Measurements from ENCODE around the gene CBX5.

Gene CBX5

DNA sequence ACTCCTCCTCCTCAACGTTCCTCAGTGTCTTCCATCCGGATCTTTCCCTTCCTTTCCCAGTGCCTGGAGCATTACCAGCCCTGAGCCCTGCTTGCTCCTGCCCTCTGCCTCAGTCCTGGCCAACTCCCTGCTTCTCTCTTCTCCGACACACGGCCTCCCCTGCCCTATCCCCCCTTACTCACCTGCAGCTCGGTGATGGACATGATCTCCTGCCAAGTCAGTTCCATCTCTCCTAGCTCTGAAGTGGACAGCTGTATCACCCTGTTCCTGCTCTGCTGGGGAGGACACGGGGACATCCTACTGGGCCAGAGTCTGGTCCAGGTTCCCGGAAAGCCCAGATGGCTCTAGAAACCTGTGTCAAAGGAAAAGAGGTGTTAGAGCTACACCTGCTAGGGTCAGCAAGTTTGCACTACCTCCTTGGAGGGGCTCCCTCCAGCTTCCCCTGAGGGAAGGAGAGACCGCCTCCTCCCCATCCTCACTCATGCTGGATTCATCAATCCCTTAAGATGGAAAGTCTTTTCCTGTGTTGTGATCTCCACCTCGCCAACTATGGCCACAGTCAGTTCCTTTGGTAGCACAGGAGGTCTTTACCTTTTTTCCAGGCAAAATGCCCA is 15.1 kb upstream of the CBX5 start:
- H3K27ac ChIP-seq (ENCODE audit: low read depth, low read length, poor library complexity, severe bottlenecking): no peak overlapping the region
- H3K4me3 ChIP-seq (ENCODE audit: low read depth, low read length, poor library complexity, severe bottlenecking): no peak overlapping the region
- no peaks in the 10 kb centered on the region for H4K20me1 ChIP-seq (ENCODE audit: insufficient read depth, low read length)
- no peak overlapping the region for H3K4me2 ChIP-seq (ENCODE audit: low read length)
- TF ChIP-seq EZH2 (IDR thresholded peaks at IDR 0.05; ENCODE audit: borderline replicate concordance, low read length) (no peak), CTCF (IDR thresholded peaks at IDR 0.05; ENCODE audit: low read length) (no peak)
- H3K79me2 ChIP-seq (ENCODE audit: insufficient read depth, low read length): no peaks in the 10 kb centered on the region
- 0 out of 2 replicates have a peak, but pooled peaks cover under 1% of the 10 kb centered on the region for H3F3A ChIP-seq (ENCODE audit: insufficient read depth, low read length)
- H3K27me3 ChIP-seq (ENCODE audit: insufficient read depth, low read length): no peaks in the 10 kb centered on the region
- H3K9me2 ChIP-seq (ENCODE audit: low read depth, low read length): no peaks in the 10 kb centered on the region
- no peaks in the 10 kb centered on the region for H3K36me3 ChIP-seq (ENCODE audit: insufficient read depth, low read length)
- H3K9me3 ChIP-seq (ENCODE audit: low read length): no peaks in the 10 kb centered on the region
- no peaks in the 10 kb centered on the region for H3K4me1 ChIP-seq (ENCODE audit: insufficient read depth, low read length, severe bottlenecking)
- H3K9ac ChIP-seq (ENCODE audit: low read length): no peak overlapping the region
- H2AFZ ChIP-seq (ENCODE audit: low read length): no peak overlapping the region

- Histone ChIP-seq H3K4me2 (ENCODE audit: low read length) (no peak overlapping the region), H2AFZ (ENCODE audit: low read length) (no peak overlapping the region), H3F3A (ENCODE audit: insufficient read depth, low read length) (0 out of 2 replicates have a peak, but pooled peaks cover 7% of the 10 kb centered on the region), H3K4me3 (ENCODE audit: low read depth, low read length, poor library complexity, severe bottlenecking) (no peak overlapping the region), H3K79me2 (ENCODE audit: insufficient read depth, low read length) (no peaks in the 10 kb centered on the region), H3K9me3 (ENCODE audit: low read length) (no peaks in the 10 kb centered on the region), H3K27ac (ENCODE audit: low read depth, low read length, poor library complexity, severe bottlenecking) (no peak overlapping the region), H3K9me2 (ENCODE audit: low read depth, low read length) (no peaks in the 10 kb centered on the region), H3K4me1 (ENCODE audit: insufficient read depth, low read length, severe bottlenecking) (no peaks in the 10 kb centered on the region), H3K27me3 (ENCODE audit: insufficient read depth, low read length) (no peaks in the 10 kb centered on the region), H3K9ac (ENCODE audit: low read length) (no peak overlapping the region), H4K20me1 (ENCODE audit: insufficient read depth, low read length) (no peaks in the 10 kb centered on the region), H3K36me3 (ENCODE audit: insufficient read depth, low read length) (no peaks in the 10 kb centered on the region)
- TF ChIP-seq EZH2 (IDR thresholded peaks at IDR 0.05; ENCODE audit: borderline replicate concordance, low read length) (no peak), CTCF (IDR thresholded peaks at IDR 0.05; ENCODE audit: low read length) (peak; percentile 88)
Measured at GRCh38 chr12:54294152-54294952, 14.4 kb upstream of the CBX5 start.

DNA sequence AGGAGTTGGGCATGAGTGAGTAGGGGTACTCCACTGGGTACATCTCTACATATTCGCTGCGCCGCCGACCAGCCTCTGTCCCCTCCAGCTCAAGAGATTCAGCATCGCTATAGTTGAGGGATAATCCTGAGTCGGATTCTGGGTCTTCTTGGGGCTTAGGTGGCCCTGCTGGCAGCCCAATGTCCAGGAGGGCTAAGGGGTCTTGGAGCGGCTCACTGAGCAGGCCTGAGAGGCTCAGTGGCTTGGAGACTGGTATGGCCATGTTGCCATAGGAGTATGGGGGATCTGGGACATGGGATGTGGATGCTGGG is 13.0 kb upstream of the CBX5 start:
- Histone ChIP-seq H3K4me1 (ENCODE audit: insufficient read depth, low read length, severe bottlenecking) (peaks cover 5% of the 10 kb centered on the region), H3K79me2 (ENCODE audit: insufficient read depth, low read length) (no peaks in the 10 kb centered on the region), H3F3A (ENCODE audit: insufficient read depth, low read length) (peaks cover 12% of the 10 kb centered on the region; the same call in 1 of the 2 replicates)

More for the DNA sequence above, 13.0 kb upstream of the CBX5 start:
- Histone ChIP-seq H3K9me3 (ENCODE audit: low read length) (no peaks in the 10 kb centered on the region), H4K20me1 (ENCODE audit: insufficient read depth, low read length) (no peaks in the 10 kb centered on the region), H3K4me3 (ENCODE audit: low read depth, low read length, poor library complexity, severe bottlenecking) (no peak overlapping the region), H3K9ac (ENCODE audit: low read length) (no peak overlapping the region), H3K27ac (ENCODE audit: low read depth, low read length, poor library complexity, severe bottlenecking) (no peak overlapping the region), H3K36me3 (ENCODE audit: insufficient read depth, low read length) (peaks cover 5% of the 10 kb centered on the region), H3K27me3 (ENCODE audit: insufficient read depth, low read length) (no peaks in the 10 kb centered on the region), H3K9me2 (ENCODE audit: low read depth, low read length) (no peaks in the 10 kb centered on the region), H2AFZ (ENCODE audit: low read length) (no peak overlapping the region), H3K4me2 (ENCODE audit: low read length) (no peak overlapping the region)
- no peak for TF ChIP-seq CTCF (IDR thresholded peaks at IDR 0.05; ENCODE audit: low read length)
- no peak for TF ChIP-seq EZH2 (IDR thresholded peaks at IDR 0.05; ENCODE audit: borderline replicate concordance, low read length)
